Lower leg skin (tissue), 4 donors: Measurements from ENCODE around the gene LINGO4. TPM values are rescaled to one million over a fixed set of nuclear protein-coding genes. Genes with fewer than 3 reads are reported as not detected.

Experiments
- DNase-seq, 2 donors: peaks; one replicate each; pipeline ENCODE4 v3.0.0-alpha.2; 2019; ENCODE audit warnings: low spot score in 2 of 2
- H3K4me3 ChIP-seq: fragments of 200-600 bp; sonication (generic); 2 replicates; pipeline ENCODE4 v1.5.1; 2017; ENCODE audit warnings: mild to moderate bottlenecking, low read depth; ENCODE audit not compliant: poor library complexity, severe bottlenecking
- POLR2A ChIP-seq, 2 donors: fragments of 450-650 bp; IDR thresholded peaks; one replicate each; pipeline ENCODE4 v1.6.1; 2016 to 2017; ENCODE audit warnings: antibody characterized with exemption in 2 of 2, mild to moderate bottlenecking in 1 of 2, moderate library complexity in 1 of 2
- WGBS, 2 donors: methylation state at CpG; one replicate each; pipeline ENCODE4 v1.1.5; 2018; 5-methylcytosine and 5-hydroxymethylcytosine counted together
- intact Hi-C: fragments of 100-400 bp; cut with DNase I; formaldehyde crosslinking; loops from one replicate; pipeline ENCODE4 v1.15.0; 2023; ENCODE audit warnings: low total_unique reads
- total RNA-seq, 4 donors: library from RNA; depleted of rRNA; stranded (reverse); fragments of >200 nt; gene quantifications; one replicate each; pipeline ENCODE4 v1.1.0, GENCODE V29; 2016
- TF ChIP-seq, protein P1 (sequence below), 3 donors: fragments of 450-650 bp; IDR thresholded peaks; one replicate each; pipeline ENCODE4 v1.5.1; 2016; ENCODE audit warnings: antibody characterized with exemption in 3 of 3, mild to moderate bottlenecking in 3 of 3, moderate library complexity in 2 of 3

The LINGO4 gene
- total RNA-seq, 4 donors from 2014 or later: 0.17 to 0.36 (median 0.34) TPM; not detected in 1

DNA sequence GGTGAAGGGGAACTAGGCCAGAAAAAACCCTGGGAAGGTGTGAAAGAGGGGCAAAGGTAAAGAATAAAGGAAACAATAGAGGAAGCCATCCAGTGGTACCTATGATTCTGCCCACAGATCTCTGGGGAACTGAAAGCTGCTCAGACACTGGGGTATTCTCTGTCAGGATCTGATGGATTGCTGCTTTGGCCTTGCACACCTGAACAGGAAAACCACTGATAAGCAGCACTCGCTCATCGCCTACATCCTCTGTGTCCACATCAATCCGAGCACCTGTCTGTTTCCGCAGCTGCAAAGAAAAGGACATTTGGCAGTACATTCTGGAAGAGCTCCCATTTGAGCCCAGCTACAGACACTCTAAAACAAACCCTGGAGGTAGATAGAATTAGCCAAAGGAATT, 25.4 kb downstream of the LINGO4 start:
- no peak for DNase-seq
- TF ChIP-seq, protein P1, sequence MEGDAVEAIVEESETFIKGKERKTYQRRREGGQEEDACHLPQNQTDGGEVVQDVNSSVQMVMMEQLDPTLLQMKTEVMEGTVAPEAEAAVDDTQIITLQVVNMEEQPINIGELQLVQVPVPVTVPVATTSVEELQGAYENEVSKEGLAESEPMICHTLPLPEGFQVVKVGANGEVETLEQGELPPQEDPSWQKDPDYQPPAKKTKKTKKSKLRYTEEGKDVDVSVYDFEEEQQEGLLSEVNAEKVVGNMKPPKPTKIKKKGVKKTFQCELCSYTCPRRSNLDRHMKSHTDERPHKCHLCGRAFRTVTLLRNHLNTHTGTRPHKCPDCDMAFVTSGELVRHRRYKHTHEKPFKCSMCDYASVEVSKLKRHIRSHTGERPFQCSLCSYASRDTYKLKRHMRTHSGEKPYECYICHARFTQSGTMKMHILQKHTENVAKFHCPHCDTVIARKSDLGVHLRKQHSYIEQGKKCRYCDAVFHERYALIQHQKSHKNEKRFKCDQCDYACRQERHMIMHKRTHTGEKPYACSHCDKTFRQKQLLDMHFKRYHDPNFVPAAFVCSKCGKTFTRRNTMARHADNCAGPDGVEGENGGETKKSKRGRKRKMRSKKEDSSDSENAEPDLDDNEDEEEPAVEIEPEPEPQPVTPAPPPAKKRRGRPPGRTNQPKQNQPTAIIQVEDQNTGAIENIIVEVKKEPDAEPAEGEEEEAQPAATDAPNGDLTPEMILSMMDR (IDR thresholded peaks at IDR 0.05): no peak
- no peak for TF ChIP-seq POLR2A (IDR thresholded peaks at IDR 0.05)
- intact Hi-C loops: no loop called here
- 88 to 90% methylated on average over 4 of the region's 4 CpGs for WGBS, 2 donors
- no peak overlapping the region for H3K4me3 ChIP-seq

DNA sequence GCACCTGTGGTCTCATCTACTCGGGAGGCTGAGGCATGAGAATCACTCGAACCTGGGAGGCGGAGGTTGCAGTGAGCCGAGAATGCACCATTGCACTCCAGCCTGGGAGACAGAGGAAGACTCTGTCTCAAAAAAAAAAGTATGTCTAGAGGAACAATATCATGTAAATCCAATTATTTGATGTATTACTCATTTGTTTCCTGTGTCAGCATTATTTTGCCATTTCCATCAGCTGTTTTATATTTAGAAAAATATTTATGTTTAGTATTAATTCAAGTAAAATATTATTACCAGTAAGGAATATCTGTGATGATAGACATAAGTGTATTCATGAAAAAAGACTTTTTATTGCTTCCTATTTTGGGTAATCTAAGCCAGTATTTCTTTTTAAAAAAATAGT, 27.9 kb downstream of the LINGO4 start:
- WGBS, 2 donors: 88 to 97% methylated on average over 4 of the region's 4 CpGs
- intact Hi-C loops: no loop called here
- TF ChIP-seq, protein P1 (IDR thresholded peaks at IDR 0.05): no peak
- TF ChIP-seq POLR2A (IDR thresholded peaks at IDR 0.05): no peak
- no peak overlapping the region for H3K4me3 ChIP-seq
- no peak for DNase-seq

DNA sequence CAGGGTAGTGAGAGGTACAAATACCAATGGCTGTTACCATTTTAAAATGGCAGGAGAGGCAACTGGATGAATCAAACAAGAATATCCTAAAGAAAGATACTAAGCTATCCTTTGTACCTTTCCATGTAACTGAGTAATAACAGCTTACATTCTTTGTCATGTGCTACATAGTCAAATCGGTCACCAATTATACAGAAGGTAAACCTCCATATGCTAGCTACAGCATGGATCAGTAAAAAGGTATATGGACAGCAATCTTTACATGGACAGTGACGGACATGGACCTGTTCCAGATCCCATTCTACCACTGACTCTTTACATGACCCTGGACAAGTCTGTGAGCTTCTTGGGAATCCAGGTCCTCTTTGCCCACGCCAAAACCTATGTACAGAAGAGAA, 28.6 kb downstream of the LINGO4 start:
- H3K4me3 ChIP-seq: no peak overlapping the region
- WGBS, 2 donors: 95% methylated on average over 3 of the region's 3 CpGs
- TF ChIP-seq, protein P1 (IDR thresholded peaks at IDR 0.05): no peak
- TF ChIP-seq POLR2A (IDR thresholded peaks at IDR 0.05): no peak
- intact Hi-C loops: no loop called here
- DNase-seq: no peak

DNA sequence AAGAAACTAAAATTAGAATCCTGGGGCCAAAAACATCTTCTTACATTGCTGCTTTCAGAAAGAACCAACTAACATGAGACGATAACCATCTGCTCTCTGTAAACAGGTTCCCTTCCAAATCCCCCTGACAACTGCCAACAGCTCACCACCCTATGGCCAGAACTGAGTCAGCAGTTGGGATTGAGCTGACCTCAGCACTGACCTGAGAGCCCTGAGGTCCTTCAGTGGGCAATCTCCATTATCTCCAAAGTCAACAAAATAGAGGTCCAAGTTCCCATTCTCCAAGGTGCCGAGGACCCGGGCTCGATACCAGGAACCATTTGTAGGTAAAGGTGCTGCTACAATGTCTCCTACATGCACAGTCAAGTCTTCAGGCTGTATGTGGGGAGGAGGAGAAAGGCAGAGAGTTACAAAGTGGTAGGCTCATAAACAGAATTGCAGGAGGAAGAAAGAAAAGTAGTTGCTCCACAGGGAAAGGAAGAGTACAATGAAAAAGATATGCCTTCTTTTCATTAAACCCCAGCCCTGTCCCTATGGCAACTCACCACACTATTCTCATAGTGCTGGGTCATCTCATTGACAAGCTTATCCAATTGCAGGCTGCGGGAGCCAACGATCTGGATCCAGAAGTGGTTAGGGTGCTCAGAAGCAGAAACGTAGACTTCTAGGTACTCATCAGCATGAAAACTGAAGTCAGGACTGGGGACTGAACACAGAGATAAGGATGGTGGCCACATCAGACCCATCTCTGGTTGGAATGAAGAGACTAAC, 29.1 kb downstream of the LINGO4 start:
- TF ChIP-seq, protein P1 (IDR thresholded peaks at IDR 0.05): no peak
- TF ChIP-seq POLR2A (IDR thresholded peaks at IDR 0.05): no peak
- WGBS, 2 donors: 93 to 95% methylated on average over 7 of the region's 7 CpGs
- intact Hi-C loops: no loop called here
- no peak overlapping the region for H3K4me3 ChIP-seq
- no peak for DNase-seq

DNA sequence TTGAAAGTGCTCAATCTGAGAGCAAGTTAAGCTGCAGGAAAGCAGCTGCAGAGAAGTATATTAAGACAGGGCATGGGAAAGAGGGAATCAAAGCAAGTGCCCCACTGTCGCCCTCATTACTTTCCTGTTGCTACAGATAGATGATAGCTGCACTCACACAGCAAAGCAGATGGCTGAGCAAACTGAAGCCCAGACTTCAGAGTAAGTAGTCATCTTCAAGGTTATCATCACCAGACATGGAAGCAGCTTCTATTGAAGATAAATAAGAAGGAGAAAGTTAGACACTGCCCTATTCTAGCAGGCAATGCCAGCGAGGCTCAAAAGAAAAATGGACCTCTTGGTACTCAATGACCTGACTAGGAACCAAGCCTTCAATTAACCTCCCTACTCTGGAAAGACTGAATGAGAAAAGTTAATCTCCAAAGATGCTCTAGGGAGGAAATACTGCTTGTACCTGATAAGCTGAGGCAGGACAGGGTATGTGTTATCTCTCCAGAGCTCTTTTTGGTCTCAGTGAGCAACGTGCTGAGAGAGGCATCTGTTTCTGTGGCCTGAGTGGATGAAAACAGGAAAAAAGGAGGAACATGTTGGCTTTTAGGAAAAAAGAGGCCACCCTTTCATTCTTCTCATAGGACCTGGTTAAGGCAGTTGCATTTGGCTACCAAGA, 30.8 kb downstream of the LINGO4 start:
- no peak for TF ChIP-seq POLR2A (IDR thresholded peaks at IDR 0.05)
- TF ChIP-seq, protein P1 (IDR thresholded peaks at IDR 0.05): no peak
- no peak overlapping the region for H3K4me3 ChIP-seq
- no peak for DNase-seq
- WGBS, 2 donors: 80 to 81% methylated on average over 3 of the region's 3 CpGs
- intact Hi-C loops: no loop called here
